MM.1S (cell line): ENCODE data around the gene TBC1D5.

ENCODE experiments used
- CTCF ChIP-seq: fragments of 300-600 bp; sonication (generic); IDR thresholded peaks from 2 replicates; pipeline ENCODE4 v1.5.1; 2016; ENCODE audit warnings: antibody characterized with exemption, low read length, mixed read lengths
- EZH2 ChIP-seq: fragments of 300-600 bp; sonication (generic); optimal IDR thresholded peaks from 2 replicates; pipeline ENCODE3; 2017; ENCODE audit warnings: low read depth, mild to moderate bottlenecking, antibody characterized with exemption, low read length, mixed read lengths

GRCh38 chr3:17709236-17709810 lies 33.1 kb downstream of the TBC1D5 start:
- TF ChIP-seq CTCF (no peak), EZH2 (no peak)
